Measurements from ENCODE around the gene MGMT. TPM values are rescaled to one million over a fixed set of nuclear protein-coding genes. Genes with fewer than 3 reads are reported as not detected.

Gene MGMT
- total and polyA plus RNA-seq, 2 donors (not counting 3 experiments of a cell fraction or from before 2014, with no cell fraction given) = 15.0 to 15.2 TPM

- DNase-seq (ENCODE audit: low read depth, low spot score) (no peak), FAIRE-seq (no peak)
- ChIA-PET CTCF (no interaction called here), POLR2A (no interaction called here)
- Histone ChIP-seq H2AFZ (ENCODE audit: low read depth, low read length) (no peak overlapping the region), H3K4me2 (ENCODE audit: insufficient read depth, low read length) (no peak overlapping the region), H3K79me2 (ENCODE audit: control insufficient read depth, insufficient read depth, low read length) (no peaks in the 10 kb centered on the region), H3K9me3 (replicated peaks; ENCODE audit: control insufficient read depth, insufficient read depth, low read length) (no peaks in the 10 kb centered on the region), H3K4me1 (ENCODE audit: control insufficient read depth, extremely low read depth, insufficient read depth, low read length) (no peaks in the 10 kb centered on the region), H3K27me3 (ENCODE audit: control insufficient read depth in 2 of 2, insufficient read depth in 2 of 2, low read length in 2 of 2) (no peaks in the 10 kb centered on the region), H3K36me3 (ENCODE audit: control insufficient read depth in 2 of 2, extremely low read depth in 1 of 2, insufficient read depth in 2 of 2, low read length in 2 of 2) (no peaks in the 10 kb centered on the region), H4K20me1 (replicated peaks; ENCODE audit: control insufficient read depth, extremely low read depth, insufficient read depth, low read length) (no peaks in the 10 kb centered on the region), H3K4me3 (replicated peaks in 1 of 3; ENCODE audit: insufficient read depth in 1 of 3, low read depth in 1 of 3, low read length in 3 of 3) (no peak overlapping the region), H3K9me1 (replicated peaks; ENCODE audit: control insufficient read depth, extremely low read depth, insufficient read depth, low read length) (no peaks in the 10 kb centered on the region), H3K27ac (ENCODE audit: insufficient read depth, low read depth, low read length) (no peak overlapping the region), H3K9ac (replicated peaks; ENCODE audit: extremely low read depth, insufficient read depth, low read length) (no peak overlapping the region)
- no TSS peak for BruUV-seq (replicated peaks)
- TF ChIP-seq, protein P1, sequence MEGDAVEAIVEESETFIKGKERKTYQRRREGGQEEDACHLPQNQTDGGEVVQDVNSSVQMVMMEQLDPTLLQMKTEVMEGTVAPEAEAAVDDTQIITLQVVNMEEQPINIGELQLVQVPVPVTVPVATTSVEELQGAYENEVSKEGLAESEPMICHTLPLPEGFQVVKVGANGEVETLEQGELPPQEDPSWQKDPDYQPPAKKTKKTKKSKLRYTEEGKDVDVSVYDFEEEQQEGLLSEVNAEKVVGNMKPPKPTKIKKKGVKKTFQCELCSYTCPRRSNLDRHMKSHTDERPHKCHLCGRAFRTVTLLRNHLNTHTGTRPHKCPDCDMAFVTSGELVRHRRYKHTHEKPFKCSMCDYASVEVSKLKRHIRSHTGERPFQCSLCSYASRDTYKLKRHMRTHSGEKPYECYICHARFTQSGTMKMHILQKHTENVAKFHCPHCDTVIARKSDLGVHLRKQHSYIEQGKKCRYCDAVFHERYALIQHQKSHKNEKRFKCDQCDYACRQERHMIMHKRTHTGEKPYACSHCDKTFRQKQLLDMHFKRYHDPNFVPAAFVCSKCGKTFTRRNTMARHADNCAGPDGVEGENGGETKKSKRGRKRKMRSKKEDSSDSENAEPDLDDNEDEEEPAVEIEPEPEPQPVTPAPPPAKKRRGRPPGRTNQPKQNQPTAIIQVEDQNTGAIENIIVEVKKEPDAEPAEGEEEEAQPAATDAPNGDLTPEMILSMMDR (IDR thresholded peaks at IDR 0.05; ENCODE audit: extremely low read depth in 1 of 2, insufficient read depth in 1 of 2, low read depth in 1 of 2, low read length in 2 of 2) = no peak
- TF ChIP-seq EZH2 (IDR thresholded peaks at IDR 0.05; ENCODE audit: borderline replicate concordance, low read depth, low read length, severe bottlenecking) (no peak), JUN (IDR thresholded peaks at IDR 0.05; ENCODE audit: borderline replicate concordance, insufficient read depth, insufficient read length, low read depth) (no peak), POLR2AphosphoS5 (IDR thresholded peaks at IDR 0.05; ENCODE audit: insufficient read depth, low read depth, low read length) (no peak), FOS (IDR thresholded peaks at IDR 0.05; ENCODE audit: borderline replicate concordance, insufficient read depth, low read length) (no peak), POLR2A (IDR thresholded peaks at IDR 0.05; ENCODE audit: low read depth, low read length) (no peak), MYC (IDR thresholded peaks at IDR 0.05; ENCODE audit: low read depth, low read length) (no peak), GATA2 (IDR thresholded peaks at IDR 0.05; ENCODE audit: insufficient read depth, insufficient read length, low read depth, low read length) (no peak)
- TF ChIP-seq, protein P2, sequence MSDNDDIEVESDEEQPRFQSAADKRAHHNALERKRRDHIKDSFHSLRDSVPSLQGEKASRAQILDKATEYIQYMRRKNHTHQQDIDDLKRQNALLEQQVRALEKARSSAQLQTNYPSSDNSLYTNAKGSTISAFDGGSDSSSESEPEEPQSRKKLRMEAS (IDR thresholded peaks at IDR 0.05; ENCODE audit: insufficient read depth, insufficient read length) = no peak
- dilution Hi-C loops (cut with MboI; ENCODE audit: extremely low pct_ligation_motif_present, low sequenced_read_pairs) (no loop called here), intact Hi-C loops (cut with micrococcal nuclease) (no loop called here)
These were observed 210.4 kb downstream of the MGMT start for GRCh38 chr10:129677377-129677927.
